ENCODE data around the gene EEF2.
A peak's percentile ranks its signal among the peaks of the same experiment; 100 is the strongest.
"Not testable (repeated sequence)": the region's sequence is repeated elsewhere in the genome, so short reads cannot be mapped to it uniquely, and the experiment has no call there.

EEF2 gene

DNA sequence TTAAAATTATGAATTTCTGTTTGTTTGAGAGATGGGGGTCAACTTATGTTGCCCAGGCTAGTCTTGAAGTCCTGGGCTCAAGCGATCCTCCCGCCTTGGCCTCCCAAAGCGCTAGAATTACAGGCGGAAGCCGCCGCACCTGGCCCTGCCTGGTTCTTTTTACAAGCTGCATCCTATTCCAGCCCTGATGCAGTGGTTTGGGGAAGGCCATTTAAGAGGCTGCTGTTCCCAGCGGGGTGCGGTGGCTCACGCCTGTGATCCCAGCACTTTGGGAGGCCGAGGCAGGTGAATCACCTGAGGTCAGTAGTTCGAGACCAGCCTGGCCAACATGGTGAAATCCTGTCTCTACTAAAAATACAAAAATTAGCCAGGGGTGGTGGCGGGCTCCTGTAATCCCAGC is 17.3 kb downstream of the EEF2 start:
- DNase-seq = not testable (repeated sequence)

DNA sequence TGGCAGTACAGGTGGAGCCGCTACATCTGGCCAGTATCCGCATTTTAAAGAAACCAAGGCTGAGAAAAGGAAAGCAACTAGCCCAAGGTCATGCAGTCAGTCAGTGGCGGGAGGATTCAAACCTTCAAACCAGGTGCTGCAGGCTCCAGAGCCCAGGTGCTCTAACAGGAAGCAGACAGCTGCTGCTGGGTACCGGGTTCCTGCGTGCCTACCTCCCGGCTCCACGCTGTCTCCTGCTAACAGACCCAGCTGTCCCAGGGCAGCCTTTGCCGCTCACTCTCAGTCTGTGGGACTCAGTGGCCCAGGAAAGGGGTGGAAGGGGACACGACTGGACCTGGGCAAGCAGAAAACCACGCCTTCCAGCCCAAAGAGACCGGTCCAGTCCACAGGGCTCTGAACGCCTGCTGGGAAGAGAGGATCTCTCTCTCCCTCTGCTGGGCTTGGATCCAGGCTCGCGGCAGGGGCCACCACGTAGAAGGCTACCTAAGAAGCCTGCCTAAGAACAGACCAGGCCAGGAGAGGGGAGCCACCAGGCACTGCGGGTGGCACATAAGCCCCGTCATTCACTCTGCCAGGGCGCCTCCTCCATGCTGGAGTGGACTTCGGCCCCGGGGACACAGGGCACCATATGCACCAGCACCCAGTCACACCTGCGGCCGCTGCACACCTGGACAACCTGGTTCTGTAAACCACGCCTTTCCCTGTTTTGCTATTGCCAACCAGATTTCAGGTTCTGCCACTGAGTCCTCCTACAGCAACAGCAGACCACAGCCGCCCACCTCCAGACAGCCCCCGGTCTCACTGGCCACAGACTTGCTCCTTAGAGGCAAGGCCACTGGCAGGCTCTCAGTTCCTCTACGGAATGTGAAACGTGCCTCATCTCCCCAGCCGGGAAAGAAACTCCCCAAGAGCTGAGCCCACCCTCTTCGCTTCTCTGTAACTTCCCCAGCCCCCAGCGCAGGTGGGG is 18.9 kb downstream of the EEF2 start:
- no peak for DNase-seq

DNA sequence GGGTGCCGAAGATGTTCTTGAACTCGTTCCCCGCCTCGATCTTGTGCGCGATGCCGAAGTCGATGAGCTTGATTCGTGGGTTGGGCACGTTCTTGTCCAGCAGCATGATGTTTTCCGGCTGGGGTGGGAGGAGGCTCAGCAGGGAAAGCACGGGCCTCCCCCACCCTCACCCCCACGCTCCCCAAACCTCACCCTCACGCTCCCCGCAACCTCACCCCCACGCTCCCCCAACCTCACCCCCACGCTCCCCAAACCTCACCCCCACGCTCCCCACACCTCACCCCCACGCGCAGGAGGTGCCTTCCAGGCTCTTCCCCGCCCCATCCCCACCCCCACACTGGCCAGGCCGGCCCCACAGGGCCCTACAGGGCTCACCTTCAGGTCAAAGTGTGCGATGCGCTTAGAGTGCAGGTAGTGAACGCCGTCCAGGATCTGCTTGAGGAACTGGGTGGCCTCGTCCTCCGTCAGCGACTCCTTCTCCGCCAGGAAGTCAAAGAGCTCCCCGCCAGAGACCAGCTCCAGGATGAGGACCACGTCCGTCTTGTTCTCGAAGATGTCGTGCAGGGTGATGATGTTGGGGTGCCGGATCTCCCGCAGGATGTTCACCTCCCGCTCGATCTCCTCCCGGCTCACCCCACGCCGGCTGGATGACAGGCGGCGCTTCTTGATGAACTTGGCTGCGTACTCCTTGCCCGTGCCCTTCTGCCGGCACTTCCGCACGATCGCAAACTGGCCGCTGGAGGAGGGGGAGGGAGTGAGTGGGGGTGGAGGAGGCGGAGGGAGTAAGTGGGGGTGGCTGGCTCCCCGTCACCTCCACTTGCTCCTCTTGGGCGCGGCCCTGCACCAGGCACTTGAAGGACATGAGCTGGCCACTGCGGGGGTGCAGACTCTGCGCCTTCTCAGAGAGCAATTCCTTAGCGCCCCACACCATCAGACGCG is 20.7 kb downstream of the EEF2 start:
- no peak for DNase-seq

DNA sequence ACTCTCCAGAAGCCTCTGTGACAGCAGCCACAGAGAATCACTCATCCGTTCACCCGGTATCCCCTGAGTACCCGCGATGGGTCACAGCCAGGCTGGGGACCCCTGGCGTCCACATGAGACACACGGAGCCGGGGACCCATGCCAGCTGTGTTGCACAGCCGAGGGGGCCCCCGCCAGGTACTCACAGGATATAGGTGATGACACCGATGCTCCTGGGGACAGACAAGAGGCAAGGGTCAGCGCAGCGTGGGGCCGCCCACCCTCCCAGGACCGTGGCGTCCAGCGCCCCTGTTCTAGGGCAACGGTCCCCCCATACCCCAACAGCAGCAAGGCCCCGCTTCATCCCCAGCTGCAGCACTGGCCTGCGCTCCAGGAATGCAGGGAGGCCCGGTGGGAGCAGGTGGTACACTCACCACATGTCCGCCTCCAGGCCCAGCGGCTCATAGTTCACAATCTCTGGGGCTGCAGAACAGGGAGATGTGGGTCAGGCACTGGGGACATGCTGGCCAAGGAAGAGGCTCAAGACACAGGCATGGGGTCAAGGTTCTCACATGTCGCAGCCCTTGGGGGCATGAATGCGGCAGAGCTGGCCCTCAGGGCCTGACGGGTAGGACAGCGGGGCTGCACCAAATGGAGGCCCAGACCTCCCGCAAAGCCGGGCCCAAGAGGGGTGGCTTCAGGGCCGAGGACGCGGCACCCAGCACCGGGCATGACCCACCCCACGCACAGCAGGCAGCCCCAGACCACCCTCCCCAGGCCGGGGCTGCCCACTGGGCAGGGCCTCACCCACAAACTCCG is 21.6 kb downstream of the EEF2 start:
- no peak for DNase-seq

DNA sequence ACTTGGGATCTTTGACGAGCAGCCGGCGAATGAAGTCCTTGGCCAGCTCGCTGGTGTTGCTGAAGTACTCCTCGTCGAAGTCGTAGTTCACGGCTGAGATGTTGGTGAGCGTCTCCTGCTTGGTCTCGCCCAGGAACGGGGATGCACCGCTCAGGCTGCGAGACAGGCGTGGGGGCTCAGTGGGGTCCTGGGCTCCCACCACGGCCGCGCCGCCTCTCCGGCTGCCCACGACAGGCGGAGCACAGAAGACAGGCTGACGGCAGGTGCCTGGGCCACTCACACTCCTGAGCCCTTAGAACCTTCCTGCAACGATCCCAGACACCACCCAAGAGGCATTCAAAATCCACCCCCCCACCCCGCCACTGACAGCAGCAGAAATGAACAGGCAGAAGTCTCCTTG is 24.3 kb downstream of the EEF2 start:
- no peak for DNase-seq

DNA sequence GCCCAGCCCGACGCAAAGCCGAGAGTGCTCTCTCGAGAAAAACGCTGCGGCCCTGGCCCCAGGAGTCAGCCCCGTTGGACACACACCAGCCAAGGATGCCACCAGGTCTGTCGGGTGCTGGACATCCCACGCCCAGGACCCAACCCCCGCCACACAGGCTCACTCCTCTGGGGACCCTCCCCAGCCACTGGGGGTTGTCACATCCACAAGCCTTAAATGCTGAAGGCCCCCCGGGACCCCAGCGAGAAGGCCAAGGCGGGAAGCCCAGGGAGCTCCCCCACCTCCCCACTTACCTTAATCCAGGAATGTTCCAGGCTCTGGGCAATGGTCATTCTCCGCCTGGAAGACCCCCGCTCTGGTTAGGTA is 25.5 kb downstream of the EEF2 start:
- no peak for DNase-seq

DNA sequence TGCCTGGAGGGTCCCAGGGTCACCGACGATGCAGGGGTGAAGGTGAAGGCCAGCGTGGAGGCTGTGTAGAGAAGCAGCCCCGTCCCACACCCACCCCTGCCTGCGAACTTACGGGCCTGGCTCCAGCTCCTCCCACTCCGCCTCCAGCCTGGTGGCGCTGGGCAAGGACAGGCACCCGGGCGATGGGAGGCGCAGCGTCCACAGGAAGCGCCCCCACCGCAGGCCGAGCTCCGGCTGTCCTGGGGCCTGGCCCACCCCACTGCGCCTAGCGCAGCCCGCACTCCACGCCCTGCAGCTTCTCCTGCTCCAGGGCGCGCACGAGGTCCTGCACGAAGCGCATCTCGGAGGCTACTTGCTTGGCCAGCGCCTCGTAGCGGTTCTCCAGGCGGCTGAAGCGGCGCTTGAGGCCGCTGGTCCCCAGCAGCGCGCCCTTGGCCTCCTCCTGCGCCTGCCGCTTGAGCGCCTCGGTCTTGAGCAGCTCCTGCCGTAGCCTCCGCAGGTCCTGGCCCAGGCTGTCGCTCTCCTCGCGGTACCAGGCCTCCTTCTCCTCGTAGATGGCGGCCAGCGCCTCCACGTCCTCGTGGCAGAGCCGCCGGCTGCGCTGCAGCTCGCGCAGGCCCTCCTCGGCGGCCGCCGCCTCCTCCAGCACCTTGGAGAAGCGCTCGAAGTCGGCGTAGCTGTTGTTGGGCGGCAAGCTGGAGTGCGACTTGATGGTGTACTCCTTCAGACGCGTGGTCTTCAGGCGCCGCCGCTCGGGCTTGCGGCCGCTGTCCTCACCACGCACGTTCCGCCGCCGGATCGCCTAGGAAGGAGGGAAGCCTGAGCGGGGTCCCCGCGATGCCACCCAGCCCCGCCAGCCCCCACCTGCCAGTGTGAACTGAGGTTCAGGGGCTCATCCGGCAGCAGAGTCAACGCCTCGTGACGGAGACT is 26.2 kb downstream of the EEF2 start:
- no peak for DNase-seq

DNA sequence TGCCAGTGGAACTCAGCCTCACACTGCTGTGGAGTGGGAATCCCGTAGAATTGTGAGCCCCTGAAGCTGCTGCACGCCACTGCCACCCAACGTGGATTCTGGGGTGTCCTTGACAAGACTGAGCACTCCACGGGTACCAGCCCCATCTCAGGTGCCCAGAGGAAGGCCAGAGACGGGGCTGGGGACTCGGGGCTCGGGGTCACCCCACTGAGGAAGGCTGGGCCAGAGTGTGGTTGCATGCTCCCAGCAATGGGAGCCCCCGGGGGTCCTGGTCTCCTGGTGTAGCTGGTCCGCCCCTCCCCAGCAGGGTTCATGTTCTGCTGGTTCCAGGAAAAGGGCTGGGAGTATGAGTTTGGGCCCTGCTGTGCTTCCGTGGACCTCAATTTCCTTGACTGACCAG is 29.6 kb downstream of the EEF2 start:
- no peak for DNase-seq

DNA sequence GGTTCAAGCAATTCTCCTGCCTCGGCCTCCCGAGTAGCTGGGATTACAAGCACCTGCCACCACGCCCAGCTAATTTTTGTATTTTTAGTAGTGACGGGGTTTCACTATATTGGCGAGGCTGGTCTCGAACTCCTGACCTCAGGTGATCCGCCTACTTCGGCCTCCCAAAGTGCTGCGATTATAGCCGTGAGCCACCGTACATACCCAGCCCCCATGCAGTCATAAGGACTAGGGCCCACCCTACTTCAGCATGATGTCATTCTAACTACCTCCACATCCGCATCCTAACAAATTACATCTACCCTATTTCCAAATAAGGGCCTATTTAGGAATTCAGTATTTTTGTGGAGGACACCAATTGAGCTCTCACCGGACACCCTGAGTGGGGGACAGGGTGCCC is 30.0 kb downstream of the EEF2 start:
- not testable (repeated sequence) for DNase-seq

DNA sequence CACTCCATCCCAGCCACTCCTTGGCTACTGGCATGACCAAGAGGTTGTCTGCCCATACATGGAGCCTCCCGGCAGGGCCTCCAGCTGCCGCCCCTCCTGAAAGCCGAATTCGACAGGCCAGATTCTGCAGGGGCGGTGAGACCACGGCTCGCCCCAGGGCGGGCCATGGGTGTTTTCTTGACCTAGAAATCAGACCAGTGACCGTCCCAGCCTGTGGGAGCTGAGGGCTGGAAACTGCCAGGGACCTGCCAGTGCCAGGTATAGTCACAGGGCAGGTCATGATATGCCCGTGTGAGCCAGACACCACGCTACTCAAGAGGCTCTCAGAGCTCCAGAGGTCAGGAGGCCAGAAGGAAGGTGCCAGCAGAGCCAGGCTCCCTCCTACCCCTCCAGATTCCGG is 31.2 kb downstream of the EEF2 start:
- DNase-seq = no peak

DNA sequence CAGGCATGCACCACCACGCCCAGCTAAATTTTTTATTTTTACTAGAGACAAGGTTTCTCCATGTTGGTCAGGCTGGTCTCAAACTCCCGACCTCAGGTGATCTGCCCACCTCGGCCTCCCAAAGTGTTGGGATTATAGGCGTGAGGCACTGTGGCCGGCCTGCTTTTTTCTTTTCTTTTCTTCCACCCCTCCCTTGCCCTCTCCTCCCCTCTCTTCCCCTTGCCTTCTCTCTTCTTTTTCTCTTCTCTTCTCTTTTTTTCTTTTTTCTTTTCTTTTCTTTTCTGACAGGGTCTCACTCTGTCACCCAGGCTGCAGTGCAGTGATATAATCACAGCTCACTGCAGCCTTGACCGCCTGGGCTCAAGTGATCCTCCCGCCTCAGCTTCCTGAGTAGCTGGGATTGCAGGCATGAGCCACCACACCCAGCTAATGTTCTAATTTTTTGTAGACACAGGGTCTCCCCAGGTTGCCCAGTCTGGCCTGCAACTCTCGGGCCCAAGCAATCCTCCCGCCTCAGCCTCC is 32.4 kb downstream of the EEF2 start:
- DNase-seq = not testable (repeated sequence)

DNA sequence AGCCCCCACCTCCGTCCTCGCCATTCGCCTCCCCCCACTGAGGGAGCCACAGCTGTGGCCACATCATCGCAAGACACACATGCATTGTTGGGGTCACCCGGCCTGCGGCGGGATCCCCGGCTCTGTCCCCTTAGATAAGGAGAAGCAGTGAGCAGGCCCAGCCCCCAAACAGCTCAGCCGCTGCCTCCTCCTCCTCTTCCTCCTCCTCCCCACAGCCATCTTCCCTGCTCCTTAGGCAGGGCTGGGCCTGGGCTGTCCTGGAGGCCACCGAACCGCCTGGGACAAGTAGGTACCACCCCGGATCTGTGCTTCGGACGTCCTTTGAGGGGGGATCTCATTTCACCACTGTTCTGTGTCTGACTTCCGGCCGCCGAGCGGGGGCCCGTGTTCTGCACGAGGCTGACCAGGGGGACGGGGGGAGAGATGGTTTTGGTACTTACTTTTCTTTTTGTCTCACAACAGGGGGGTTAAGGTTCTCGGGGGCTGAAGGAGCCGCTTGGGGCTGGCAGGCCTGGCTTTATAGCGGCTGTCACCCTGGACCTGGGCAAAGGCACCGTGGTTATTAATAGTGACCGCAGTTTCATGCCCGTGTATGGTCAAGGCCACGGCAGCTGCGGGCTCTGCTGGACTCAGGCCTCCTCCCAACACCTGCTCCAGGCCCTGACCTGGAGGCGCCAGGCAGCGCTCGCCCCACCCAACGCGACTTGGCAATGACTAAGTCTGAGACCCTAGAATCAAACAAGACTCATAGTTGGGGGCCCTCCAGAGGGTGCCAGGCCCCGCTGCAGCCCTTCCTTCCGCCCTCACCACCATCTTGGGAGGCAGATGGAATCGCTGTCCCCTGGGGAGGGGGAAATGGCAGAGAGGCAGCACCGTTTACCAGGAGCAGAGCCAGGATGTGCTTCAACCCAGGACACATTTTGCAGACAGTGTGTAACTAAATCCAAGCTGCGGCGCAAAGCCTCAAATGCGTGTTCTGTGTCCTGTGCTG is 34.1 kb downstream of the EEF2 start:
- no peak for DNase-seq

DNA sequence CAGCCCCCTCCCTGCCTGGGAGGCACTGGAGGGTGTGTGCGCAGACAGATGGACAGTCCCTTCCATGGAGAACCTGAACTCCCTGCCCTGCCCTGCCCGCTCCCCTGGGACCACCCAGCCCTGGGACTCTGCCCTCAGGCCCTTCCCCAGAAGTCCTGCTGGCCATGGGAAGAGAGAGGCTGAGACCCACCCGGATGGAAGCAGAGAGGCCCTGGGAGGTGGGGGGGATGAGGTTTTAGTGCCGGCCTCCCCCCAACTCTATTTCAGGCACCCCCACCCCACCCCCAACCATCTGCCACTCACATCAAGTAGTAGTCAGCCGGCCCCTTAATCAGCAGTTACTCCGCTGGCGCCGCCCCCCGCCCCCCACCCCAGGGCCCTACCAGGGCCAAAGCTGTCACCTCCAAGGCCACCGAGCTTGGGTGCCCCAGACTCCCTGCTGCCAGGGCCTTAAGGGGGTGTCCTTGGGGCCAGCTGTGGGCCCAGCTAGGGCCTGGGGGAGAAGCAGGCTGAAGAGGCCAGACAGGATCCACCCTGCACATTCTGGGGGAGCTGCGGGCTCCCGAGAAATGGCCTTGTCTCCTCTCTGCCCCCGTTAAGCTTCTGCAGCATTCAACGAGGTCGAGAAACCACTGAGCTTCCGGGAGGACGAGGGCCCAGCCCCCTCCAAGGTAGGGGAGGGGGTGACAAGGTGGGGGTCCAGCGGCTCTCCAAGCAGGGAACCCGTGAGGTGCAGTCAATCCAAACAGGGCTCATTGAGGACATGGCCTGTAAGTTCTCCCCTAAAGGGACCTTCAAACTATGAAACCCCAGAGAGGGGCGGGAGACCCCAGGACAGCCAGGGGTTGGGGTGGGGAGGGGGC is 35.0 kb downstream of the EEF2 start:
- no peak for DNase-seq

DNA sequence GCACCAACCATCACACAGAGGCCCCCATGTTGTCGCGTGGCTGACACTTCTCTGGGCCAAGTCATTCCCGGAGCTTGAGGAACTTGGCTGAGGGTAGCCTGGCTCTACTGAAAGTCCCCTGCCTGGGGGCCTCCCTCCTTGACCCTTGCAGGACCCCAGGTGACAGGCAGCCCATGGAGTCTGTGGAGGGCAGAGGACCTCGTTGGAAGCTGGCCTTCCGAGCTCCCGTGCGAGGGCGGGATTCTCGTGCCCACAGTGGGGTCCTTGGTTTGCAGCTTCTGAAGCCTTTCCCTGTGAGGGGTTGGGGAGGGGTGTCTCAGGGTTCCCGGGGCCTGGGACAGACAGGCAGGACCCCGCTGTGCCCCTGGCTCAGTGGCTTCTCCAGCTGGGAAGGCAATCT is 36.0 kb downstream of the EEF2 start:
- DNase-seq = no peak

DNA sequence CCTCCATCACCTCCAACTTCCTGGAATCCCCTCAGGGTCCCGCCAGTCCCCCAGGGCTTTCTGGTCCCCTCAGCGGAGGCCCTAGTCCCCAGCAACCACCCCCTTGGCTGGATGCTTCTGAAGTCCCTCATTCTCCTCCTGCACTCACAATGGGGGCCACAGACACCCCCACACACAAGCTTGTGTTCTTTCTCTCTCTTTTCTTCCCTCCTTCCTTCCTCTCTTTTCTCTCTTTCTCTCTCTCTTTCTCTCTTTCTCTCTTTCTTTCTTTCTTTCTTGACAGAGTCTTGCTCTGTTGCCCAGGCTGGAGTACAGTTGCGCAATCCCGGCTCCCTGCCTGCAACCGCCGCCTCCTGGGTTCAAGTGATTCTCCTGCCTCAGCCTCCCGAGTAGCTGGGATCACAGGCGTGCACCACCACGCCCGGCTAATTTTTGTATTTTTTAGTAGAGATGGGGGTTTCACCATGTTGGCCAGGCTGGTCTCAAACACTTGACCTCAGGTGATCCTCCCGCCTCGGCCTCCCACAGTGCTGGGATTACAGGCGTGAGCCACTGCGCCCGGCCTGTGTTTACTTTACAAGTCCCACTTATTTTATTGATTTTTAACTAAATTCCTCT is 37.8 kb downstream of the EEF2 start:
- not testable (repeated sequence) for DNase-seq

DNA sequence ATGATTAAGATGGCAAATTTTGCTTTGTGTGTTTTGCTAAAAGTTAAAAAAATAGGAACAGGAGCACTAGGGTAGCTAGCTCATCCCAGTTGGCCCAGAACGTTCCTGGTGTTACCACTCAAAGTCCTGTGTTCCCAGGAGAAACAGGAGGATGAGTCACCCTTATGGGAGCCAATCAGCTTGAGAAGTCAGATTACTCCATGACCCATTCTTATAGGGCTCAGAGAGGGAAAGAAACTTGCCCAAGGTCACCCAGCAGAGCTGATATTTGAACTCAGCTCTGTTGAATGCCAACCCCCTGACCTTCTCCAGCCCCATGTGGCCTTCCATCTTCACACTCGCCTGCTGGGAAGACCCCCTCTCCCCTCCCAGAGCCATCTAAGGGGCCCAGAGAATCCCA is 39.4 kb downstream of the EEF2 start:
- peak; percentile 31 for DNase-seq

DNA sequence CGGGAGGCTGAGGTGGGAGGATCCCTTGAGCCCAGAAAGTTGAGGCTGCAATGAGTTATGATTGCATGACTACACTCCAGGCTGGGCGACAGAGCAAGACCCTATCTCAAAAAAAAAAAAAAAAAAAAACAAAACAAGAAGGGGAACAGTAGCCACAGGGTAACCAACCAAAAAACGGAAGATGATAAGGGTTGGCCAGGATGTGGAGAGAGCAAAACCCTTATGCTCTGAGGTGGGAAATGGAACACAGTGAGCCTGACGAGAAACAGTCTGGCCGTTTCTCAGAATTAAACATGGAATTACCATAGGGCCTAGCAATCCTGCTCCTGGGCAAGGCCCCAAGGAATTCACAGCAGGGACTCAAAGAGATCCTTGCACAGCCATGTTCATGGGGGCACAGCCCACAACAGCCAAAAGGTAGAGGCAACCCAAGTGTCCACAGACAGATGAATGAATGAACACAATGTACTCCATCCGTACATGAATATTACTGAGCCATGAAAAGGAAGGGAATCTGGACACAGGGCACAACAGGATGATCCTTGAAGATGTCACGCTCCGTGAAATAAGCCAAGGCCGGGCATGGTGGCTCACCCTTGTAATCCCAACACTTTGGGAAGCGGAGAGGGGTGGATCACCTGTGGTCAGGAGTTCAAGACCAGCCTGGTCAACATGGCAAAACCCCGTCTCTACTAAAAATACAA is 41.1 kb downstream of the EEF2 start:
- DNase-seq = no peak

DNA sequence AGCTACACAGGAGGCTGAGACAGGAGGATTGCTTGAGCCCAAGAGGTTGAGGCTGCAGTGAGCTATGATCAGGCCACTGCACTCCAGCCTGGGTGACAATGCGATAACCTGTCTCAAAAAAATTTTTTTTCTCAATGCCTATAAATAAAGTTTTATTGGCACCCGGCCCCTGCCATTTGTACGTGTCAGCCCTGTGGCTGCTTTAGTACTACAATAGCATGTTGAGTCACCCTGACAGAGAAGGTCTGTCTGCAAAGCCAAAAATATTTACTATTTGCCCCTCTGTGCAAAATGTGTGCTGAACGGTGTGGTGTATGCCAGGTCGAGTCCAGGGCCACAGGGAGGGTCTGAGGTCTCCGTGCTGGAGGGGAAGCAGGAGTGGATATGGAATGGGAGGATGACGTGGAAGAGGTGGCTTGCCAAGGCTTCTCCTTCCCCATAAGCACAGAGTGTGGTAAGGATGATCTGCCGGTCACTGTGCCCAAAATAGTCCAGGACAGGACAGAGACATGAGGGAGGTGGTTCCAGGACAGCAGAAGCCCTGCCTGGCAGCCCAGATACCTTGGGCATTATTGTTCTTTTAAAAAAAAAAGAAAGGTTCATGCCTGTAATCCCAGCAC is 42.4 kb downstream of the EEF2 start:
- DNase-seq = no peak

Data from fibroblast of skin of right biceps (primary cell).